ENCODE measurements around the gene SORCS2.

The SORCS2 gene

GRCh38 chr4:7637971-7638370, 445.6 kb downstream of the SORCS2 start:
- no peak overlapping the region for H3K27ac ChIP-seq
- TF ChIP-seq CTCF (conservative IDR thresholded peaks at IDR 0.05), result no peak

DNA sequence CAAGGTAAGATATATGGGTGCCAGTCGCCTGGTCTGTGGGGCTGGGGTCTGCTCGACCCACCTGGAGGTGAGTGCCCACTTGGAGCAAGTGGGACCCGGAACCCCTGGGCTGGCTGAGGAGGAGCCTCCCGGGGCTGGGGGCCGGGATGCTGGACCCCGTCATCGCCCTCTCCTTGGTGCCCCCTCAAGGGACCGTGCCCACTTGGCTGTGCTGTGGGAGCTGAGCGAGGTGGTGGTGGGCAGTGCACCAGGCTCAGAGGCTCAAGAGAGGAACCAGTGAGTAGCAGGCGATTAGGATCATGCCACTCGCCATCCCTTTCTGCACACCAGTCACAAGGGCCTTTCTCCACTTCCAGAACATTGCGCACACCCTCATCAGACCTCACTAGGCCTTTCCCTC, 446.2 kb downstream of the SORCS2 start:
- no peak for TF ChIP-seq CTCF (conservative IDR thresholded peaks at IDR 0.05)
- H3K27ac ChIP-seq, result no peak overlapping the region

DNA sequence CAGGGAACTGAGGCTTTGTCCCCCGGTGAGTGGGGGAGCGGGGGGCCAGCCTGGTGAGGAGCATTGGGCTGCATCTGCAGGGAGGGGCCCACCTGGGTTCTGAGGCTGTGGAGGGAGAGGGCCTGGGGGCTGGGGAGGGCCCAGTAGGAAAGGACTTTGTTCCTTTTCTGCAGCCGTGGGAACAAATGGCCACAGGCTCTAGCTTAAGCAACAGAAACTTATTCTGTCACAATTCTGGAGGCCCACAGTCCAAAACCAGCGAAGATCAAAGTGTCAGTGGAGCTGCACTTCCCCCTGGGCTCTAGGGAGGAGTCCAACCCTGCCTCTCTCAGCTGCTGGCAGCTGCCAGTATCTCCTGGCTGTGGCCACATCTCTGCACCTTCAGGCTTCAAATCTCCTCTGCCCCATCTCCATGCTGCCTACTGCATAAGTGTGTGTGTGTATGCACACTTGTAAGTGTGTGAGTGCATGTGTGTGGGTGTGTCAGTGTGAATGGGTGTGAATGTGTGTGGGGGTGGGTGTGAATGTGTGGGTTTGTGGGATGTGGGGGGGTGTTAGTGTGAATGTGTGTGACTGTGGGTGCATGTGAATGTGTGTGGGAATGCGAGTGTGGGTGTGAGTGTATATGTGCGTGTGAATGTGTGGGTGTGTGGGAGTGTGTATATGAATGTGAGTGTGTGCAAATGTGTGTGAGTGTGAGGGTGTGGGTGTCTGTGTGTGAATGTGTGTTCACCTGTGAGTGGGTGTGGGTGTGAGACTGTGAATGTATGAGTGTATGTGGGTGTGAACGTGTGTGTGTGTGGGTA, 446.8 kb downstream of the SORCS2 start:
- H3K27ac ChIP-seq, result no peak overlapping the region

GRCh38 chr4:7640136-7640535, 447.8 kb downstream of the SORCS2 start:
- no peak for TF ChIP-seq CTCF (conservative IDR thresholded peaks at IDR 0.05)

More for the DNA sequence above, 446.8 kb downstream of the SORCS2 start:
- no peak for TF ChIP-seq CTCF (conservative IDR thresholded peaks at IDR 0.05)

DNA sequence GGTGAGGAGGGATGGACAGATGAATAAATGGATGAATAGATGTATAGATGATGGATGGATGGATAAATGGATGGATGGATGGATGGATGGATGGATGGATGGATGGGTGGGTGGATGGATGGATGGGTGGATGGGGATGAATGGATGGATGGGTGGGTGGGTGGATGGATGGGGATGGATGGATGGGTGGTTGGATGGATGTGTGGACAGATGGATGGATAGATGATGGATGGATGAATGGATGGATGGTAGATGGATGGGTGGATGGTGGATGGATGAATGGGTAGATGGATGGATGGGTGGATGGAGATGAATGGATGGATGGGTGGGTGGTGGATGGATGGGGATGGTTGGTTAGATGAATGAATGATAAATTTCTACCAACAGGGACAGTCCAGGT, 449.4 kb downstream of the SORCS2 start:
- no peak overlapping the region for H3K27ac ChIP-seq
- TF ChIP-seq CTCF (conservative IDR thresholded peaks at IDR 0.05), result no peak

More at GRCh38 chr4:7640136-7640535, 447.8 kb downstream of the SORCS2 start:
- no peak overlapping the region for H3K27ac ChIP-seq

- no peak for TF ChIP-seq CTCF (conservative IDR thresholded peaks at IDR 0.05)
- H3K27ac ChIP-seq, result no peak overlapping the region
These were observed 450.6 kb downstream of the SORCS2 start for GRCh38 chr4:7642741-7643458.

DNA sequence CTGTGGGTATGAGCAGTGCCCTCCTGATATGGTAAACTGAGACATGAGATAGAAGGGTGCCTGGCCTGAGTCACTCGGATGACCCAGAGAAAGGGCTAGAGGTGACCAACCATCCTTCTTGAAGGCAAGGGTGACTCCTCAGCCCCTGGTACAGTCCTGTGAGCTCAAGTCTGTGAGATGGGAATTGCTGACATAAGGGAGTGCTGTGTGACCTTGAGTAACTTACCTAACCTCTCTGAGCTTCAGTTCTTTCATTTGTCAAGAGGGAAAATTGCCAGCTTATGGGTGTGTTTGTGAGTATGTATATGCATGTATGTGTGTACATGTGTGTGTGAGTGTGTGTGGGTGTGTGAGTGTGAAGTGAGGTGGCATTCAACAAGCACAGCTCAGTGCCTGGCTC, 452.8 kb downstream of the SORCS2 start:
- no peak overlapping the region for H3K27ac ChIP-seq
- no peak for TF ChIP-seq CTCF (conservative IDR thresholded peaks at IDR 0.05)
